ENCODE results near the gene DMTF1. TPM values are rescaled to one million over a fixed set of nuclear protein-coding genes. Genes with fewer than 3 reads are reported as not detected.
A peak's percentile ranks its signal among the peaks of the same experiment; 100 is the strongest.

The DMTF1 gene
- total and polyA plus RNA-seq, 9 of the 15 experiments (the other 6 are each of a cell fraction or from before 2014, with no cell fraction given): 25.7 to 208 (median 74.7) TPM

DNA sequence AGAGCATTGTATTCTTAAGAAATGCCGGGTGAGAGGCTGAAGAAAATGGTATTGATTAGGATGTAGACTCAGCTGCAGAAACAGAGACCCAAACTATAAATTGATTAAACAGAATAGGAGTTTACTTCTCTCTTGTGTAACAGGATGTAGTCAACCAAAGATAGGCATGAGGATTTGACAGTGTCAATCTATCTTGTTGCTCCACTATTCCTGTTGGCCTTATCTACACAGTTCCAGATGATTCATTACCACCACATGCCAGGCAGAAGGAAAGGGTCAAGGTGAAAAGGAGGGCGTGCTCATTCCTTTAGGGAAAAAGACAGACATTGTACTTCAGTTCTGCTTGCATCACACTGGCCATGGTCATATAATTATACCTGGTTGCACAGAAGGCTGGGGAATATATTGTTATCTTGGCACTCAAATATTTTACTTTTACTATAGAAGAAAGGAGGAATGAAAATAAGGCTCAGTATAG, 11.9 kb upstream of the DMTF1 start (continued):
- TF ChIP-seq, protein P1, sequence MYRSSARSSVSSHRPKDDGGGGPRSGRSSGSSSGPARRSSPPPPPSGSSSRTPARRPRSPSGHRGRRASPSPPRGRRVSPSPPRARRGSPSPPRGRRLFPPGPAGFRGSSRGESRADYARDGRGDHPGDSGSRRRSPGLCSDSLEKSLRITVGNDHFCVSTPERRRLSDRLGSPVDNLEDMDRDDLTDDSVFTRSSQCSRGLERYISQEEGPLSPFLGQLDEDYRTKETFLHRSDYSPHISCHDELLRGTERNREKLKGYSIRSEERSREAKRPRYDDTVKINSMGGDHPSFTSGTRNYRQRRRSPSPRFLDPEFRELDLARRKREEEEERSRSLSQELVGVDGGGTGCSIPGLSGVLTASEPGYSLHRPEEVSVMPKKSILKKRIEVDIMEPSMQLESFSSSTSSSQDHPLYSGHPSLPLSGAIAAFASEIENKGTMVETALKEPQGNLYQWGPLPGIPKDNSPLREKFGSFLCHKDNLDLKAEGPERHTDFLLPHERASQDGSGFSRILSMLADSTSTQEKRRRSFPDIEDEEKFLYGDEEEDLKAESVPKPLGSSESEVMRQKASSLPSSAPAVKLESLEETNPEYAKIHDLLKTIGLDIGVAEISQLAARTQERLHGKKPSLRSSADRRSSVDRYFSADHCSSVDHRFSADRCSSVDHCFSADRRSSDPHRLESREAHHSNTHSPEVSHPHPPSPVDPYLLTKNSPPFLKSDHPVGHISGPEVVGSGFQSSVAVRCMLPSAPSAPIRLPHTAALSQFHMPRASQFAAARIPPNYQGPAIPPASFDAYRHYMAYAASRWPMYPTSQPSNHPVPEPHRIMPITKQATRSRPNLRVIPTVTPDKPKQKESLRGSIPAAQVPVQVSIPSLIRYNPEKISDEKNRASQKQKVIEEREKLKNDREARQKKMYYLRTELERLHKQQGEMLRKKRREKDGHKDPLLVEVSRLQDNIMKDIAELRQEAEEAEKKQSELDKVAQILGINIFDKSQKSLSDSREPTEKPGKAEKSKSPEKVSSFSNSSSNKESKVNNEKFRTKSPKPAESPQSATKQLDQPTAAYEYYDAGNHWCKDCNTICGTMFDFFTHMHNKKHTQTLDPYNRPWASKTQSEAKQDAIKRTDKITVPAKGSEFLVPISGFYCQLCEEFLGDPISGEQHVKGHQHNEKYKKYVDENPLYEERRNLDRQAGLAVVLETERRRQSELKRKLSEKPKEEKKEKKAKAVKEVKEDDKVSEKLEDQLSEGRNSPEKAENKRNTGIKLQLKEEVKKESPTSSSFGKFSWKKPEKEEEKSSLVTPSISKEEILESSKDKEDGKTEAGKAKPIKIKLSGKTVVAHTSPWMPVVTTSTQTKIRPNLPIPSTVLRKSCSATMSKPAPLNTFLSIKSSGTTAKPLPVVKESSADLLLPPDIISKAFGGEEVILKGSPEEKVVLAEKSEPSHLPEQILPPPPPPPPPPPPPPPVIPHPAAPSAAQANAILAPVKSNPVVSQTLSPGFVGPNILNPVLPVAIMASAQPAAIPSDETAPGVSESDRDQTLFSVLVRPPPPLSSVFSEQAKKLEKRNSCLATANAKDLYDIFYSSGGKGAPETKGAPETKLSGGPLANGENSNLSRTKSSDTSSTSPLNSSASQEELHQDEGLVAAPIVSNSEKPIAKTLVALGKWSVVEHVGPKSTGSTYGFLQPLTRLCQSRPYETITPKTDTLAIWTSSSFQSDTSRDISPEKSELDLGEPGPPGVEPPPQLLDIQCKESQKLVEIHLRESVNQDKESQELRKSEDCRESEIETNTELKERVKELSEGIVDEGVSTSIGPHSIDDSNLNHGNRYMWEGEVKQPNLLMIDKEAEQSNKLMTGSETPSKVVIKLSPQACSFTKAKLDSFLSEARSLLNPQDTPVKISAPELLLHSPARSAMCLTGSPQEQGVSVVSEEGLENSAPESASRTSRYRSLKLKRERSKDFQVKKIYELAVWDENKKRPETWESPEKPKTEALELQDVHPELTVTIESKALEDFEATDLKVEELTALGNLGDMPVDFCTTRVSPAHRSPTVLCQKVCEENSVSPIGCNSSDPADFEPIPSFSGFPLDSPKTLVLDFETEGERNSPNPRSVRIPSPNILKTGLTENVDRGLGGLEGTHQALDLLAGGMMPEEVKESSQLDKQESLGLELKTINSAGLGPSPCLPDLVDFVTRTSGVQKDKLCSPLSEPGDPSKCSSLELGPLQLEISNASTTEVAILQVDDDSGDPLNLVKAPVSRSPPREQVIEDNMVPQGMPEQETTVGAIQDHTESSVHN (IDR thresholded peaks at IDR 0.05; ENCODE audit: borderline replicate concordance in 1 of 2, low read depth in 1 of 2): peak; percentile 84 to 88; a peak in 3 of 4 replicates
- TF ChIP-seq RBM14 (IDR thresholded peaks at IDR 0.05; ENCODE audit: borderline replicate concordance, insufficient read depth, low read depth, low read length): no peak
- TF ChIP-seq ZNF444 (CRISPR knock-in tag; IDR thresholded peaks at IDR 0.05): no peak
- TF ChIP-seq, protein P2, sequence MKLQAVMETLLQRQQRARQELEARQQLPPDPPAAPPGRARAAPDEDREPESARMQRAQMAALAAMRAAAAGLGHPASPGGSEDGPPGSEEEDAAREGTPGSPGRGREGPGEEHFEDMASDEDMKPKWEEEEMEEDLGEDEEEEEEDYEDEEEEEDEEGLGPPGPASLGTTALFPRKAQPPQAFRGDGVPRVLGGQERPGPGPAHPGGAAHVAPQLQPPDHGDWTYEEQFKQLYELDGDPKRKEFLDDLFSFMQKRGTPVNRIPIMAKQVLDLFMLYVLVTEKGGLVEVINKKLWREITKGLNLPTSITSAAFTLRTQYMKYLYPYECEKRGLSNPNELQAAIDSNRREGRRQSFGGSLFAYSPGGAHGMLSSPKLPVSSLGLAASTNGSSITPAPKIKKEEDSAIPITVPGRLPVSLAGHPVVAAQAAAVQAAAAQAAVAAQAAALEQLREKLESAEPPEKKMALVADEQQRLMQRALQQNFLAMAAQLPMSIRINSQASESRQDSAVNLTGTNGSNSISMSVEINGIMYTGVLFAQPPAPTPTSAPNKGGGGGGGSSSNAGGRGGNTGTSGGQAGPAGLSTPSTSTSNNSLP (IDR thresholded peaks at IDR 0.05; ENCODE audit: borderline replicate concordance, low read depth, low read length): peak; percentile 93
- no peak for TF ChIP-seq SAP30 (IDR thresholded peaks at IDR 0.05; ENCODE audit: borderline replicate concordance, insufficient read depth, low read depth, low read length, poor library complexity, severe bottlenecking)
- TF ChIP-seq ZBTB12 (CRISPR knock-in tag; IDR thresholded peaks at IDR 0.05): peak; percentile 42; the same call in 1 of the 2 replicates
- TF ChIP-seq MED1 (CRISPR knock-in tag; IDR thresholded peaks at IDR 0.05; ENCODE audit: borderline replicate concordance): no peak
- TF ChIP-seq CBX3 (IDR thresholded peaks at IDR 0.05; ENCODE audit: borderline replicate concordance in 1 of 2, low read length in 2 of 2): peak in 1 of 2 experiments; percentile 97; a peak in 2 of 3 replicates
- TF ChIP-seq, protein P3, sequence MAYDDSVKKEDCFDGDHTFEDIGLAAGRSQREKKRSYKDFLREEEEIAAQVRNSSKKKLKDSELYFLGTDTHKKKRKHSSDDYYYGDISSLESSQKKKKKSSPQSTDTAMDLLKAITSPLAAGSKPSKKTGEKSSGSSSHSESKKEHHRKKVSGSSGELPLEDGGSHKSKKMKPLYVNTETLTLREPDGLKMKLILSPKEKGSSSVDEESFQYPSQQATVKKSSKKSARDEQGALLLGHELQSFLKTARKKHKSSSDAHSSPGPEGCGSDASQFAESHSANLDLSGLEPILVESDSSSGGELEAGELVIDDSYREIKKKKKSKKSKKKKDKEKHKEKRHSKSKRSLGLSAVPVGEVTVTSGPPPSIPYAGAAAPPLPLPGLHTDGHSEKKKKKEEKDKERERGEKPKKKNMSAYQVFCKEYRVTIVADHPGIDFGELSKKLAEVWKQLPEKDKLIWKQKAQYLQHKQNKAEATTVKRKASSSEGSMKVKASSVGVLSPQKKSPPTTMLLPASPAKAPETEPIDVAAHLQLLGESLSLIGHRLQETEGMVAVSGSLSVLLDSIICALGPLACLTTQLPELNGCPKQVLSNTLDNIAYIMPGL (CRISPR knock-in tag; IDR thresholded peaks at IDR 0.05): no peak
- TF ChIP-seq HIVEP1 (CRISPR knock-in tag; IDR thresholded peaks at IDR 0.05): peak; percentile 58; the same call in 1 of the 2 replicates
- no peak for TF ChIP-seq HDAC6 (IDR thresholded peaks at IDR 0.05; ENCODE audit: low read depth, low read length)
- TF ChIP-seq GATAD2A (IDR thresholded peaks at IDR 0.05): peak; percentile 99
- TF ChIP-seq ZNF408 (CRISPR knock-in tag; IDR thresholded peaks at IDR 0.05; ENCODE audit: low read depth): no peak
- TF ChIP-seq CTBP1 (IDR thresholded peaks at IDR 0.05; ENCODE audit: borderline replicate concordance): peak; percentile 97

All from K562 (cell line).